Heart right ventricle (tissue), 16 donors: ENCODE measurements around the gene WDR83. TPM values are rescaled to one million over a fixed set of nuclear protein-coding genes. Genes with fewer than 3 reads are reported as not detected.
"Not testable (repeated sequence)": the region's sequence is repeated elsewhere in the genome, so short reads cannot be mapped to it uniquely, and the experiment has no call there.

ENCODE experiments used
- ATAC-seq, 8 donors: fragments of 200-7000 bp; cut with Tn5 transposase; one replicate each; pipeline ENCODE4 v1.9.1; 2020; ENCODE audit warnings: mild to moderate bottlenecking in 8 of 8, moderate library complexity in 8 of 8, moderate number of reproducible peaks in 1 of 8
- DNase-seq, 2 donors: peaks; one replicate each; pipeline ENCODE4 v3.0.0-alpha.2; 2020
- H3K27ac ChIP-seq, 10 donors: fragments of 200-600 bp; sonication (generic) in 2 of 10; one replicate each; pipeline versions ENCODE4 v1.5.0 to v1.8.0; 2020 to 2022; ENCODE audit warnings: mild to moderate bottlenecking in 3 of 10
- H3K27me3 ChIP-seq, 7 donors: fragments of 200-600 bp; one replicate each; pipeline ENCODE4 v1.8.0; 2021 to 2022; ENCODE audit warnings: mild to moderate bottlenecking in 2 of 7
- H3K36me3 ChIP-seq, 9 donors: fragments of 200-600 bp; sonication (generic) in 1 of 9; one replicate each; pipeline versions ENCODE4 v1.5.0 to v1.8.0; 2020 to 2022; ENCODE audit warnings: mild to moderate bottlenecking in 2 of 9
- H3K4me1 ChIP-seq, 9 donors: fragments of 200-600 bp; sonication (generic) in 1 of 9; one replicate each; pipeline versions ENCODE4 v1.5.0 to v1.8.0; 2020 to 2022; ENCODE audit warnings: mild to moderate bottlenecking in 4 of 9
- H3K4me3 ChIP-seq, 10 donors: fragments of 200-600 bp; sonication (generic) in 2 of 10; one replicate each; pipeline versions ENCODE4 v1.5.0 to v1.8.0; 2020 to 2022; ENCODE audit warnings: mild to moderate bottlenecking in 7 of 10, moderate library complexity in 2 of 10
- H3K9me3 ChIP-seq, 11 donors: fragments of 200-600 bp in 10 of 11; sonication (generic) in 2 of 11; one replicate each; pipeline versions ENCODE4 v1.5.0 to v1.8.0; 2013 to 2022; ENCODE audit warnings: mild to moderate bottlenecking in 2 of 11, control low read depth in 1 of 11, moderate library complexity in 1 of 11
- CTCF ChIP-seq, 9 donors: fragments of 200-600 bp; sonication (generic) in 2 of 9; IDR thresholded peaks; one replicate each; pipeline versions ENCODE4 v1.5.0 to v1.8.0; 2021 to 2022; ENCODE audit warnings: antibody characterized with exemption in 9 of 9, mild to moderate bottlenecking in 5 of 9, moderate library complexity in 1 of 9
- WGBS, 2 donors: extraction: QIAGEN DNeasy Blood & Tissue Kit; methylation state at CpG; one replicate each; pipeline ENCODE4 v1.1.7; 2013; ENCODE audit warnings: inconsistent platforms in 1 of 2; 5-methylcytosine and 5-hydroxymethylcytosine counted together
- intact Hi-C, 10 donors: fragments of 100-400 bp; cut with DNase I; formaldehyde crosslinking; loops; one replicate each; pipeline versions ENCODE4 v1.11.1 to v1.14.2; 2022
- polyA plus RNA-seq, 2 donors: library from polyadenylated mRNA; stranded (reverse); fragments of 200-250 nt; gene quantifications; one replicate each; pipeline ENCODE4 v1.2.3, GENCODE V29; 2013
- total RNA-seq, 10 donors: library from RNA; stranded (reverse); fragmentation: NEBNext Ultra II Directional in 3 of 10; extraction: Animal tissue kit (Norgen Biotek cat#: 25700) in 3 of 10; gene quantifications; one replicate each; pipeline versions ENCODE4 v1.2.1 to v1.2.4, GENCODE V29; 2021 to 2023
- donor health status: Arrhythmogenic right ventricular cardiomyopathy.
- donor health status: ischemic (EF 13 %, LVEDD 7.1; RV severe dilation, severe dysfunction).
- donor health status: healthy with polysubstance abuse.
- donor health status: DM: no; HTN: yes; CAD: no.
- donor health status: DM: no; HTN: no; CAD: no.
- donor health status: ischemic (EF 25% LVEDD 6.9; RV normal size, moderate dysfunction).
- donor health status: ischemic (EF 25% LVEDD 5.7; RV mildly dilated, moderate dysfunction).
- donor health status: healthy.
- donor health status: DM: yes; HTN: yes; CAD: no.
- donor health status: Ischemic cardiomyopathy.
- donor health status: ischemic (EF 35%, LVEDD 5.7; RV mildly dilated, moderate dysfunction).
- donor health status: nonischemic (EF 11% LVEDD 7.7; RV severe dilation, severe dysfunction).
- donor health status: DM: yes; HTN: yes; CAD: no.
- donor health status: PGD.
- donor health status: ischemic (EF 29% LVEDD 5.4; RV normal size, mild dysfunction).
- donor health status: nonischemic (EF 23%, LVEDD 6.1; RV moderate dilation, normal function).

The WDR83 gene
- total and polyA plus RNA-seq, 12 donors: 5.5 to 19.7 (median 8.1) TPM

- ATAC-seq (no peak), DNase-seq (no peak)
- no peak overlapping the region for H3K4me3 ChIP-seq
- H3K9me3 ChIP-seq: no peaks in the 10 kb centered on the region
- no peak for TF ChIP-seq CTCF (IDR thresholded peaks at IDR 0.05)
- H3K36me3 ChIP-seq: peaks cover 0 to 6% (median 0%) of the 10 kb centered on the region in 9 donors
- no peaks in the 10 kb centered on the region for H3K27me3 ChIP-seq
- intact Hi-C loops: no loop called here
- H3K27ac ChIP-seq: no peak overlapping the region
- H3K4me1 ChIP-seq: peaks cover 0 to 13% (median 9%) of the 10 kb centered on the region in 9 donors
- WGBS, 2 donors: 96% methylated on average over 22 of the region's 22 CpGs
Observed at GRCh38 chr19:12638611-12639182, 27.9 kb upstream of the WDR83 start.

GRCh38 chr19:12639901-12640613, 26.6 kb upstream of the WDR83 start:
- Histone ChIP-seq H3K27ac (peak overlapping the region in 1 of 10 donors; percentile 59), H3K27me3 (no peaks in the 10 kb centered on the region), H3K4me1 (peaks cover 0 to 13% (median 9%) of the 10 kb centered on the region in 9 donors), H3K4me3 (peak overlapping the region in 8 of 10 donors; percentile 16 to 41 (median 36)), H3K36me3 (peaks cover 0 to 5% (median 0%) of the 10 kb centered on the region in 9 donors), H3K9me3 (no peaks in the 10 kb centered on the region)
- intact Hi-C loops: loop anchor here in 1 of 10 donors (2.0 kb wide), 1 partner anchor 33 kb away; no protein-coding TSS in a partner anchor
- whole genome bisulfite sequencing, 2 donors: 10 to 13% methylated on average over 39 of the region's 39 CpGs
- peak; percentile 89 to 95 (median 90) for ATAC-seq
- TF ChIP-seq CTCF (IDR thresholded peaks at IDR 0.05): peak; percentile 70 to 91 (median 81)
- peak; percentile 81 to 84 for DNase-seq

DNA sequence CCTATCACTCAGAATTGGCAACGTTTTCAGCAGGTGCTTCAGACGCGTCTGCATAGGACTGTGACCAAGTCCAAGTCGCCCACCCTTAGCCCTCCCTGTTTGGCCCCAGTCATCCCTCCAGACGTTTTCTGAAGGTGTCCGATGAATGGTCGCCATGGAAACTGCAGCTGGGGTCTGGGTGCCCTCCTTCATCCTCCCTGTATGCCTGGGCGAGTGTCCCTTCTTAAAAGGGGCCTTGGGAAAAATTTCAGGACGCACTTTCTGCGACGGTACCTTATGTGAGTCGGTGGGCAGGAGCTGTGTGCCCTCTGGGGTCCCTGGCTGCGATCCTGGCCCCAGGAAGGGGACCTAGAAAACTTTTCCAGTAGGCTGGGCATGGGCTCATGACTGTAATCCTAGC, 25.2 kb upstream of the WDR83 start:
- DNase-seq (no peak), ATAC-seq (no peak)
- Histone ChIP-seq H3K36me3 (peaks cover 0 to 7% (median 0%) of the 10 kb centered on the region in 9 donors), H3K4me3 (no peak overlapping the region), H3K27me3 (no peaks in the 10 kb centered on the region), H3K27ac (no peak overlapping the region), H3K9me3 (no peaks in the 10 kb centered on the region), H3K4me1 (peaks cover 0 to 13% (median 9%) of the 10 kb centered on the region in 9 donors)
- no peak for TF ChIP-seq CTCF (IDR thresholded peaks at IDR 0.05)
- 68 to 71% methylated on average over 13 of the region's 13 CpGs for WGBS, 2 donors
- intact Hi-C loops: loop anchor here in 1 of 10 donors (2.0 kb wide), 1 partner anchor 31 kb away; no protein-coding TSS in a partner anchor

- DNase-seq (no peak), ATAC-seq (no peak)
- Histone ChIP-seq H3K27ac (no peak overlapping the region), H3K36me3 (peaks cover 0 to 13% (median 0%) of the 10 kb centered on the region in 9 donors), H3K27me3 (no peaks in the 10 kb centered on the region), H3K4me1 (peaks cover 0 to 14% (median 9%) of the 10 kb centered on the region in 9 donors), H3K9me3 (no peaks in the 10 kb centered on the region), H3K4me3 (no peak overlapping the region)
- intact Hi-C loops: no loop called here
- no peak for TF ChIP-seq CTCF (IDR thresholded peaks at IDR 0.05)
- WGBS, 2 donors: 91% methylated on average over 26 of the region's 26 CpGs
Observed at GRCh38 chr19:12642506-12642905, 24.1 kb upstream of the WDR83 start.

- H3K27ac ChIP-seq, ATAC-seq, H3K9me3 ChIP-seq, intact Hi-C loops, DNase-seq, H3K27me3 ChIP-seq, H3K4me3 ChIP-seq: not testable (repeated sequence)
- Histone ChIP-seq H3K4me1 (peaks cover 7 to 26% (median 20%) of the 10 kb centered on the region in 9 donors), H3K36me3 (peaks cover 0 to 13% (median 0%) of the 10 kb centered on the region in 9 donors)
- WGBS, 2 donors: 95 to 96% methylated on average over 14 of the region's 14 CpGs
Observed at GRCh38 chr19:12643716-12644115, 22.9 kb upstream of the WDR83 start.
